Neural progenitor cell (in vitro differentiated cells): ENCODE data around the gene YBEY. TPM values are rescaled to one million over a fixed set of nuclear protein-coding genes. Genes with fewer than 3 reads are reported as not detected.
"Not testable (repeated sequence)": the region's sequence is repeated elsewhere in the genome, so short reads cannot be mapped to it uniquely, and the experiment has no call there.

Experiments
- DNase-seq: peaks from one replicate; pipeline ENCODE4 v3.0.0-alpha.2; 2016; ENCODE audit warnings: low spot score
- H2AFZ ChIP-seq: fragments of 200-600 bp; sonication (generic); replicated peaks from 2 replicates; pipeline ENCODE4 v1.6.1; 2016; ENCODE audit warnings: antibody characterized with exemption
- H3F3A ChIP-seq: fragments of 200-600 bp; sonication (generic); 2 replicates; pipeline ENCODE4 v1.6.1; 2016; ENCODE audit warnings: antibody characterized with exemption, low read depth
- H3K27ac ChIP-seq: fragments of 200-600 bp; sonication (generic); 2 replicates; pipeline ENCODE4 v1.5.1; 2016; ENCODE audit warnings: mild to moderate bottlenecking
- H3K27me3 ChIP-seq: fragments of 200-600 bp; sonication (generic); 2 replicates; pipeline ENCODE4 v1.6.1; 2016; ENCODE audit warnings: mild to moderate bottlenecking, moderate library complexity
- H3K36me3 ChIP-seq: fragments of 200-600 bp; sonication (generic); 2 replicates; pipeline ENCODE4 v1.5.1; 2016
- H3K4me1 ChIP-seq: fragments of 200-600 bp; sonication (generic); 2 replicates; pipeline ENCODE4 v1.6.1; 2016; ENCODE audit warnings: mixed run types
- H3K4me2 ChIP-seq: fragments of 200-600 bp; sonication (generic); 2 replicates; pipeline ENCODE4 v1.6.1; 2016
- H3K4me3 ChIP-seq: fragments of 200-600 bp; sonication (generic); 2 replicates; pipeline ENCODE4 v1.5.1; 2016
- H3K79me2 ChIP-seq: fragments of 200-600 bp; sonication (generic); 2 replicates; pipeline ENCODE4 v1.6.1; 2016; ENCODE audit warnings: low read depth
- H3K9ac ChIP-seq: fragments of 200-600 bp; sonication (generic); 2 replicates; pipeline ENCODE4 v1.6.1; 2016
- H3K9me3 ChIP-seq: fragments of 200-600 bp; sonication (generic); 2 replicates; pipeline ENCODE4 v1.5.1; 2016; ENCODE audit warnings: low read depth
- H4K20me1 ChIP-seq: fragments of 200-600 bp; sonication (generic); 2 replicates; pipeline ENCODE4 v1.6.1; 2016; ENCODE audit warnings: low read depth
- H3K27ac Mint-ChIP-seq: 3 replicates; pipeline ENCODE4 v1.8.0; 2021; ENCODE audit warnings: mixed read lengths
- H3K27me3 Mint-ChIP-seq: 2 replicates; pipeline ENCODE4 v1.8.0; 2022; ENCODE audit warnings: low read depth, mild to moderate bottlenecking, inconsistent platforms, moderate library complexity, mixed read lengths; ENCODE audit not compliant: insufficient read depth
- H3K36me3 Mint-ChIP-seq: 3 replicates; pipeline ENCODE4 v1.8.0; 2021; ENCODE audit warnings: mixed read lengths
- H3K4me1 Mint-ChIP-seq: 3 replicates; pipeline ENCODE4 v1.8.0; 2021; ENCODE audit warnings: mixed read lengths
- H3K4me3 Mint-ChIP-seq: 3 replicates; pipeline ENCODE4 v1.8.0; 2021; ENCODE audit warnings: mild to moderate bottlenecking, moderate library complexity, mixed read lengths
- H3K9me3 Mint-ChIP-seq: 3 replicates; pipeline ENCODE4 v1.8.0; 2020; ENCODE audit warnings: mixed read lengths
- CTCF ChIP-seq: fragments of 200-600 bp; sonication (generic); IDR thresholded peaks from 2 replicates; pipeline ENCODE4 v1.5.1; 2017; ENCODE audit warnings: antibody characterized with exemption, mild to moderate bottlenecking
- EZH2 ChIP-seq: fragments of 200-600 bp; sonication (generic); IDR thresholded peaks from 2 replicates; pipeline ENCODE4 v1.6.1; 2017; ENCODE audit warnings: antibody characterized with exemption, mild to moderate bottlenecking, moderate library complexity
- EZH2phosphoT487 ChIP-seq: fragments of 200-600 bp; sonication (generic); IDR thresholded peaks from 2 replicates; pipeline ENCODE4 v1.6.1; 2017; ENCODE audit warnings: antibody characterized with exemption
- total RNA-seq: library from RNA; depleted of rRNA; stranded (reverse); fragments of >200 nt; gene quantifications from 2 replicates; pipeline ENCODE4 v1.2.3, GENCODE V29; 2015; ENCODE audit warnings: low replicate concordance

Gene YBEY
- 42.2 and 47.3 TPM in 2 replicates for total RNA-seq

GRCh38 chr21:46285761-46286647, at the start of gene YBEY:
TSS of gene YBEY (plus strand) at chr21:46286342. CDS start at chr21:46286914, 572 bp downstream.
- Mint-ChIP-seq H3K9me3 (peaks cover 3% of the 10 kb centered on the region), H3K27me3 (peaks cover 3% of the 10 kb centered on the region), H3K4me1 (peaks cover 39% of the 10 kb centered on the region), H3K27ac (peak within 1 kb of the TSS; percentile 84), H3K4me3 (peak within 1 kb of the TSS; percentile 94), H3K36me3 (peaks cover 25% of the 10 kb centered on the region)
- H3K4me1 ChIP-seq = peaks cover 22% of the 10 kb centered on the region
- H3K4me2 ChIP-seq = peak within 1 kb of the TSS; percentile 95
- H3K27ac ChIP-seq = peak within 1 kb of the TSS; percentile 95
- peak within 1 kb of the TSS; percentile 77 for H3K9ac ChIP-seq
- peak; percentile 96 for DNase-seq
- TF ChIP-seq EZH2phosphoT487 = no peak
- TF ChIP-seq CTCF = peak; percentile 48
- H3F3A ChIP-seq = peaks cover 30% of the 10 kb centered on the region
- H3K9me3 ChIP-seq = no peaks in the 10 kb centered on the region
- peak within 1 kb of the TSS; percentile 92 for H2AFZ ChIP-seq
- H3K79me2 ChIP-seq = peaks cover 82% of the 10 kb centered on the region
- H4K20me1 ChIP-seq = peaks cover 26% of the 10 kb centered on the region
- H3K27me3 ChIP-seq = no peaks in the 10 kb centered on the region
- peaks cover 3% of the 10 kb centered on the region for H3K36me3 ChIP-seq
- H3K4me3 ChIP-seq = peak within 1 kb of the TSS; percentile 93

GRCh38 chr21:46237474-46237873, 48.7 kb upstream of the YBEY start:
- Mint-ChIP-seq H3K27me3 (peaks cover 3% of the 10 kb centered on the region), H3K4me1 (no peaks in the 10 kb centered on the region), H3K9me3 (peaks cover 21% of the 10 kb centered on the region), H3K4me3 (no peak overlapping the region), H3K27ac (no peak overlapping the region), H3K36me3 (peaks cover 69% of the 10 kb centered on the region)
- no peak for DNase-seq
- no peak for TF ChIP-seq EZH2phosphoT487
- TF ChIP-seq EZH2 = no peak
- TF ChIP-seq CTCF = no peak
- Histone ChIP-seq H3K27ac (no peak overlapping the region), H2AFZ (no peak overlapping the region), H3K36me3 (peaks cover 23% of the 10 kb centered on the region), H4K20me1 (no peaks in the 10 kb centered on the region), H3K9ac (no peak overlapping the region), H3K4me3 (no peak overlapping the region), H3F3A (no peaks in the 10 kb centered on the region), H3K4me1 (no peaks in the 10 kb centered on the region), H3K79me2 (no peaks in the 10 kb centered on the region), H3K27me3 (no peaks in the 10 kb centered on the region), H3K4me2 (no peak overlapping the region), H3K9me3 (no peaks in the 10 kb centered on the region)

GRCh38 chr21:46239817-46240325, 46.3 kb upstream of the YBEY start:
- H3K27ac Mint-ChIP-seq = no peak overlapping the region

GRCh38 chr21:46241577-46241976, 44.6 kb upstream of the YBEY start:
- H3K36me3 Mint-ChIP-seq = peaks cover 54% of the 10 kb centered on the region
- H3K4me1 Mint-ChIP-seq, H2AFZ ChIP-seq, H3K27me3 Mint-ChIP-seq, H3K9me3 Mint-ChIP-seq, H3K27ac ChIP-seq, H3K4me2 ChIP-seq, H3K79me2 ChIP-seq, H3K4me3 Mint-ChIP-seq, H3K27ac Mint-ChIP-seq, H3K27me3 ChIP-seq, H3F3A ChIP-seq, H3K9me3 ChIP-seq, DNase-seq, H3K4me3 ChIP-seq, H3K9ac ChIP-seq, H3K4me1 ChIP-seq, H4K20me1 ChIP-seq: not testable (repeated sequence)
- H3K36me3 ChIP-seq = peaks cover 24% of the 10 kb centered on the region

More at GRCh38 chr21:46239817-46240325, 46.3 kb upstream of the YBEY start:
- no peaks in the 10 kb centered on the region for H3K27me3 ChIP-seq
- DNase-seq = no peak
- no peaks in the 10 kb centered on the region for H3K4me1 ChIP-seq
- no peaks in the 10 kb centered on the region for H3F3A ChIP-seq
- H2AFZ ChIP-seq = no peak overlapping the region
- Mint-ChIP-seq H3K4me1 (no peaks in the 10 kb centered on the region), H3K9me3 (peaks cover under 1% of the 10 kb centered on the region), H3K27me3 (no peaks in the 10 kb centered on the region), H3K36me3 (peaks cover 61% of the 10 kb centered on the region), H3K4me3 (no peak overlapping the region)
- H4K20me1 ChIP-seq = no peaks in the 10 kb centered on the region
- H3K9me3 ChIP-seq = no peaks in the 10 kb centered on the region
- no peak overlapping the region for H3K27ac ChIP-seq
- H3K36me3 ChIP-seq = peaks cover 22% of the 10 kb centered on the region
- H3K4me3 ChIP-seq = no peak overlapping the region
- H3K9ac ChIP-seq = no peak overlapping the region
- TF ChIP-seq CTCF = no peak
- TF ChIP-seq EZH2 = no peak
- TF ChIP-seq EZH2phosphoT487 = no peak
- no peaks in the 10 kb centered on the region for H3K79me2 ChIP-seq
- no peak overlapping the region for H3K4me2 ChIP-seq
